HG03280 (cell line): ENCODE measurements around the gene YDJC.
"Not testable (repeated sequence)": the region's sequence is repeated elsewhere in the genome, so short reads cannot be mapped to it uniquely, and the experiment has no call there.

ENCODE experiments used
- ATAC-seq: cut with Tn5 transposase; IDR thresholded peaks from one replicate; pipeline ENCODE4 v1.9.1; 2021; ENCODE audit warnings: mild to moderate bottlenecking, moderate library complexity; ENCODE audit not compliant: unreplicated experiment

Gene YDJC

DNA sequence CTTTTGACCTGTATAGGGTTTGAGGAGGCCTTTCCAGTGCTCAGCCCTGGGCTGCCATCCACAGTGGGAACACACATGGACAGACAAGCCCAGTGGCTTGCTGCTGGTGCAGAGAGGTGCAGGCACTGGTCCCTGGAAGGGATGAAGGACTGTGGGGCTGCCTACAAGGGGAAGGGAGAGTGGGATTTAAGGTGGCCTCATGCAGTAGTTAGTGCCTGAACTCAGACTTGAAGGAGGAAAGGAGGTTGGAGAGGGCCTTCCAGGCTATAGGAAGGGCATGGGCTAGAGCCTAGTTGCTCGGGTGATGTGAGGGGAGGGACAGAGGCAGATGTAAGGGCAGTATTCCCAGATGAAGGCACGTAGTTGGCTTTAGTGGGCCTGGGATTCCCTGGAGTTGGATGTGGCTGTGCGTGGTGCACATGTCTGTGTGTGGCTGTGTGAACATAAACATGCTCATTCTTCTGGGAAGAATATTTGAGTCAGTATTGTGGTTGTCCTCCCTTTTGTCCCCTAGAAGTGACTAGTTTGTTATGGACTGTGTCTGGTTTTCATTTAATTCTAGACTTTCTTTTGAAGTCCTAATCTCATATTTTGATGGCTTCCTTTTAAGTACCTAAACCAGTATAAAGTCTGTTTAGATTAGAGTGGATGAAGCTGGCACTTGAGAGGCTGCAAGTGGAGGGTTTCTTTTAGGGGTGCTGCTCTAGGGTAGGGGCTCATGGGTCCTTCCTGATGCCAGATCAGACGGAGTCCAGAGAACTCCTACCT, 18.4 kb downstream of the YDJC start:
- ATAC-seq: no peak

- ATAC-seq: not testable (repeated sequence)
Observed at GRCh38 chr22:21609556-21610157, 20.2 kb downstream of the YDJC start.

- no peak for ATAC-seq
Observed at GRCh38 chr22:21606775-21607174, 23.0 kb downstream of the YDJC start.

DNA sequence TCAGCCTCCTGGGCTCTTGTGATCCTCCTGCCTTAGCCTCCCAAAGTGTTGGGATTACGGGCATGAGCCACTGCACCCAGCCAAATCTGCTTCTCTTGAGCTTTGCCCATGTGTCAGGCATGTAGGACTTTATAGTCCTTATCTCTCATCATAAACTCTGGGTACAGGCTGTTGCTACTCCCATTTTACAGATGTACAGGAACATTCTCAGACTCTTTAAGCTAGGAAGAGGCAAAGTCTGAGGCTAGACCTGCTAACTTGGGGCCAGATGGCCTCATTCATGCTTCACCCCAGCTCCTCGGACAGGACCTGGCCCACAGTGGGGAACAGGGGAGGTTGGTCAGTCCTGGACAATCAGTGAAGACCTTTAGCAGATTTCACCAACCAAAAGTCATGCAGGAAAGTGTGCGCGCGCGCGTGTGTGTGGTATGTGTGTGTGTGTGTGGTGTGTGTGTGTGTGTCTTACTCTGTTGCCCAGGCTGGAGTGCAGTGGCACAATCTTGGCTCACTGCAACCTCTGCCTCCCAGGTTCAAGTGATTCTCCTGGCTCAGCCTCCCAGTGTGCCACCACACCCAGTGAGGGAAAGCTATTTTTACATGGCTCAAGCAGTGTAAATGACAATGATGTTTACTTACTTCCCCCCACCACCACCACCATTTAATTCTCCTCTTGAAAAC, 23.8 kb downstream of the YDJC start:
- ATAC-seq: no peak

- ATAC-seq: no peak
Observed at GRCh38 chr22:21603973-21604372, 25.8 kb downstream of the YDJC start.

DNA sequence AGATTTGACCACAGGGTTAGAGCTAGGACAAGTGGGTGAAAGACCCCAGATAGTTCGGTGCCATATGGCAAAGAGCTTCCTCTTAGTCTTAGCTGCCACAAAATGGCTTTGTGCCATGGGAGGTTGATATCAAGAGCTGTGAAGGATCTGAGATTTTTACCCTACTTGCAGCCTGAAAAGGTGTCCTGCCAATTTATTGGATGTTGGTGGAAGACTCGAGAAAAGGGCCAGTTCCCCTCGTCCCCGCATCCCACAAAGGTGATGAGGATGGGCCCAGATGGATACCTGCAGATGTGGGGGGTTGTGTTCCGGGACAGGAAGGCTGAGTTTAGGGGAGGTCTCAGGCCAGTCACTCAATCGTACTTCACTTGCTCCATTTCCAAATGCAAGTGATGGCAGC, 27.2 kb downstream of the YDJC start:
- ATAC-seq: no peak

DNA sequence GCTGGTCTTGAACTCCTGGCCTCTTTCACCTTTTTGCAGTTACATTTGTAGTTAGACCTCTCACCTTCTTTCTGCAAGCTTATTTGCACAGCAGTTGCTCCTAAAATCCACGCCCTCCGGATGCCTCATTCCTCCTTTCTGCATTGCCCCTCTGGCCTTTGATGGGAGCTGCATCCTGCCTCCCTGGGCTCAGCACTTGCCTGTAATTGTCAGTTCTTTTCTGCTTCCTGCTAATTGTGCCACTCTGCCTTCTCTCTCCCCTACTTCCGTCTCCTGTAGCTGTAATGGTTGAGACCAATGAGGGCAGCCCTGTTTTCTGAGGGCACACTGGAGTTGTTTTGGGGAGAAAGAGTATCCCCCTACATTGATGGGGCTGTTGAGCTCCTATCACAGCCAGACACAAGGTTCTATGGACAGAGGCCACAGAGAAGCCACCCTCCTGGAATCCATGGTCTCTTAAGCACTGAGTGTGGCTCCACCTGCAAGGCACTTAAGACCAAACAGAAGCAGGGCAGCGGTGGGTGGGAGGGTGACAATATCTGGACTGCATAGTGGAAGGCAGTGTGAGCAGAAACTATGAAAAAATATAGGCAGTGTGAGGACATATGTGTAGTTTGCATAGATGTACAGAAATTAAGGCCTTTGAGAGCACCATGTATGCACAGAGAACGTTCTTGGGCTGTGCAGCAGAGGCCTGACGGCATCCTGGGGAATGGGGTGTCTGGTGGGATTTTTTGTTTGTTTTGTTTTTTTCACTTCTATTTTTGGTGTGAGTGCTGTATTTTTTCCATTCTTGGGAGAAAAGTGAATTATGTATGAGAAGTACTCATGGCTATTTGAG, 30.5 kb downstream of the YDJC start:
- no peak for ATAC-seq

GRCh38 chr22:21598302-21598701, 31.5 kb downstream of the YDJC start:
- ATAC-seq: no peak

GRCh38 chr22:21596356-21597135, 33.3 kb downstream of the YDJC start:
- not testable (repeated sequence) for ATAC-seq

- ATAC-seq: no peak
Observed at GRCh38 chr22:21594865-21595452, 34.9 kb downstream of the YDJC start.

DNA sequence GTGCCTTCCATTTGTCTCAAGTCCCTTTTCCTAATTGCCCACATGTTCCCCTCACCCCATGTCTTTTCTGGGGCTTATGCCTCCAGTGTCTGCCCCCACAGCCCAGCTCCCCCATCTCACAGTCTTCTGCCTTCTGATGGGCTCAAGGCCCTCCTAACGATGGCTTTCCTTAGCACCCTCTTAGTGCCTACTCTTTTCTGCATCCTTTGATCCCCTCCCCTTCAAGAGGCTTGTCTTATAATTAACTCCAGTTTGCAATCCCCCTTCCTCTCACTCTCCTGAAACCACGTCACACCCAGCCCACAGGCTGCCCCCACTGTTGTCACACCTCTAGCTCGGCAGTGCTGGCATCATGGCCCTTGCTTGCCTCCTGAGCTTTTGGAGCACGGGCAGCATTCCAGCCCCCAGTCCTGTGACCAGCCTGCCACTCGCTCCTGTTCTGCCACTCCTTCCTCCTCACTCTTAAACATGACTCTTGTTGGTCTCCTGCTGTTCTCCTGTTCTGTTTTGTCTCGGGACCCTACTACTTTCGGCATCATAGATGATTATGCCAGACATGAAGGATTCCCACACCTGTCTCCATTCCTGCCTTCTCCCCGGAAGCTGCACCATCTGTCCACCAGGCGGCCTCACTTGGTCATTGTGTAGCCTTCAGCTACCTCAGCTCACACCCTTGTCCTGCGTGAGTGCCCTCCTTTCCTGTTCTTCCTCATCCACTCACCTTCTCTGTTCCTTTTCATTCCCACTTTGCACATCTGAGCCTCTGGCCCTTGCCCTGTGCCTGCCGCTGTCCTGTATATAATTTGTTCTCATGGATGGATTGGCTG, 36.2 kb downstream of the YDJC start:
- ATAC-seq: no peak

- ATAC-seq: no peak
Observed at GRCh38 chr22:21592422-21592821, 37.4 kb downstream of the YDJC start.

- no peak for ATAC-seq
Observed at GRCh38 chr22:21591695-21592094, 38.1 kb downstream of the YDJC start.

GRCh38 chr22:21590809-21591641, 38.8 kb downstream of the YDJC start:
- ATAC-seq: no peak

GRCh38 chr22:21589396-21589795, 40.4 kb downstream of the YDJC start:
- no peak for ATAC-seq

GRCh38 chr22:21587803-21588611, 41.8 kb downstream of the YDJC start:
- peak; percentile 81 for ATAC-seq

DNA sequence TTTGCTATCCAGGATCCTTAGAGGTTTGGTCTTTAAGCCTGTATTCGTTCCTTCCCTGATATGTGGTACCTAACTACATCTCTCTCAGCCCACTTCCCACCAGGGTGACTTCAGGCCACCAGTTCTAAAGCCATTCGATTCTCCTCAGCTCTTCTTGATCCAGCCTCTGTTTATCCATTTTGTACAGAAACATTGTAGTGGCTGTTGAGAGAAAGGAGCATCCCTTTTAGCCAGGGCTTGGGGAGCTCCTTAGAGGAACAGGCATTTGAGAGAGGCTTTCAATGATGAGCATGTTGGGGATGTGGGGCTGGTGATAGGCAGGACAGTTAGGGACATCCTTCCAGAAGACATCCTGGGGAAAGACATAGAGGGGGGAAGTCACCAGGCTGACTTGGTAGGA, 44.4 kb downstream of the YDJC start:
- ATAC-seq: no peak
